B cell (primary cell): Measurements from ENCODE around the gene MAS1L. TPM values are rescaled to one million over a fixed set of nuclear protein-coding genes. Genes with fewer than 3 reads are reported as not detected.

Experiments used
- ATAC-seq: fragments of 200-7000 bp; cut with Tn5 transposase; one replicate; pipeline ENCODE4 v1.10.0; 2021; ENCODE audit warnings: low read depth, mild to moderate bottlenecking, moderate number of reproducible peaks, moderate library complexity
- CTCF ChIA-PET: fragments of 350-600 bp; sonication (Branson Sonifier 250); formaldehyde crosslinking; loops from one replicate; lab custom pipeline; 2021; ENCODE audit warnings: antibody characterized with exemption, inconsistent platforms; lab: Charles Lee
- POLR2A ChIA-PET: fragments of 350-600 bp; sonication (Branson Sonifier 250); formaldehyde crosslinking; loops from one replicate; lab custom pipeline; 2021; ENCODE audit warnings: antibody characterized with exemption; lab: Charles Lee
- DNase-seq: peaks from one replicate; pipeline ENCODE4 v3.0.0; 2013
- H2AFZ ChIP-seq: 2 replicates; pipeline ENCODE4 v1.6.1; 2012; ENCODE audit warnings: mild to moderate bottlenecking, low read depth, low read length; ENCODE audit not compliant: insufficient read depth, poor library complexity, severe bottlenecking
- H3K27ac ChIP-seq, 2 donors: 1 replicate in 1 of 2; 2 replicates in 1 of 2; pipeline ENCODE4 v1.5.1; 2012 to 2013; ENCODE audit warnings: low read length in 2 of 2, mild to moderate bottlenecking in 2 of 2, moderate library complexity in 1 of 2
- H3K27me3 ChIP-seq, 4 experiments: fragments of 200-600 bp in 1 of 4; sonication (generic) in 1 of 4; replicated peaks in 1 of 4; 1 replicate in 2 of 4; 2 replicates in 2 of 4; pipeline versions ENCODE4 v1.6.1 to v1.7.0; 2013 to 2016; ENCODE audit warnings: low read length in 3 of 4, mild to moderate bottlenecking in 2 of 4, mixed read lengths in 1 of 4, moderate library complexity in 1 of 4; ENCODE audit not compliant: insufficient read depth in 4 of 4, control insufficient read depth in 3 of 4; ENCODE audit errors: control extremely low read depth in 1 of 4
- H3K36me3 ChIP-seq, 2 experiments: replicated peaks in 1 of 2; 1 replicate in 1 of 2; 2 replicates in 1 of 2; pipeline versions ENCODE4 v1.6.1 to v1.7.1; 2013; ENCODE audit warnings: low read length in 1 of 2; ENCODE audit not compliant: insufficient read depth in 2 of 2, control insufficient read depth in 1 of 2; ENCODE audit errors: control extremely low read depth in 1 of 2, extremely low read depth in 1 of 2
- H3K4me1 ChIP-seq, 2 donors: fragments of 200-600 bp in 1 of 2; sonication (generic) in 1 of 2; 1 replicate in 1 of 2; 2 replicates in 1 of 2; pipeline versions ENCODE4 v1.5.1 to v1.6.1; 2013 to 2017; ENCODE audit warnings: low read length in 2 of 2; ENCODE audit not compliant: control insufficient read depth in 2 of 2, insufficient read depth in 2 of 2
- H3K4me2 ChIP-seq: replicated peaks from 2 replicates; pipeline ENCODE3; 2012; ENCODE audit warnings: mild to moderate bottlenecking, low read depth, low read length; ENCODE audit not compliant: poor library complexity, severe bottlenecking
- H3K4me3 ChIP-seq, 5 experiments: fragments of 200-600 bp in 1 of 5; sonication (generic) in 1 of 5; 1 replicate in 3 of 5; 2 replicates in 2 of 5; pipeline versions ENCODE4 v1.5.1 to v1.7.0; 2011 to 2016; ENCODE audit warnings: low read length in 4 of 5, mild to moderate bottlenecking in 4 of 5, low read depth in 2 of 5, control low read depth in 1 of 5, moderate library complexity in 1 of 5; ENCODE audit not compliant: insufficient read depth in 1 of 5; ENCODE audit errors: control extremely low read depth in 1 of 5, extremely low read depth in 1 of 5
- H3K79me2 ChIP-seq: fragments of 200-600 bp; sonication (generic); one replicate; pipeline ENCODE4 v1.6.0; 2016; ENCODE audit warnings: low read length; ENCODE audit not compliant: control insufficient read depth, insufficient read depth
- H3K9ac ChIP-seq: fragments of 200-600 bp; sonication (generic); 2 replicates; pipeline ENCODE4 v1.6.1; 2017; ENCODE audit warnings: mild to moderate bottlenecking, low read length, moderate library complexity
- H3K9me3 ChIP-seq, 3 donors: one replicate each; pipeline versions ENCODE4 v1.6.1 to v1.7.1; 2013; ENCODE audit warnings: low read length in 2 of 3; ENCODE audit not compliant: control insufficient read depth in 2 of 3, insufficient read depth in 1 of 3; ENCODE audit errors: control extremely low read depth in 1 of 3
- H4K20me1 ChIP-seq: 2 replicates; pipeline ENCODE4 v1.6.0; 2012; ENCODE audit warnings: mild to moderate bottlenecking, low read length; ENCODE audit not compliant: insufficient read depth, control insufficient read depth, poor library complexity, severe bottlenecking
- H3K27ac Mint-ChIP-seq: one replicate; pipeline ENCODE4 v1.8.0; 2021; ENCODE audit warnings: mixed read lengths
- H3K27me3 Mint-ChIP-seq: one replicate; pipeline ENCODE4 v1.8.0; 2021; ENCODE audit warnings: mixed read lengths
- H3K4me1 Mint-ChIP-seq: one replicate; pipeline ENCODE4 v1.8.0; 2021; ENCODE audit warnings: mixed read lengths
- H3K4me3 Mint-ChIP-seq: one replicate; pipeline ENCODE4 v1.8.0; 2021; ENCODE audit warnings: mixed read lengths
- H3K9me3 Mint-ChIP-seq: one replicate; pipeline ENCODE4 v1.8.0; 2022; ENCODE audit warnings: mixed read lengths; ENCODE audit not compliant: insufficient read depth
- EZH2 ChIP-seq: IDR thresholded peaks from 2 replicates; pipeline ENCODE4 v1.6.1; 2012; ENCODE audit warnings: borderline replicate concordance, low read depth, mild to moderate bottlenecking, moderate library complexity, low read length; ENCODE audit not compliant: insufficient read depth, poor library complexity, severe bottlenecking
- WGBS: methylation state at CpG from one replicate; pipeline ENCODE4 v1.1.5; 2013; ENCODE audit warnings: missing lambda C conversion rate; ENCODE audit not compliant: insufficient coverage; 5-methylcytosine and 5-hydroxymethylcytosine counted together
- intact Hi-C: fragments of 100-400 bp; cut with micrococcal nuclease; formaldehyde crosslinking; loops from one replicate; pipeline ENCODE4 v1.10.0; 2022
- polyA plus RNA-seq: library from polyadenylated mRNA; depleted of rRNA; stranded (reverse); fragments of >200 nt; gene quantifications from 2 replicates; pipeline ENCODE4 v1.2.3, GENCODE V29; 2012
- total RNA-seq, 2 donors: library from RNA; stranded (reverse); fragments of 120-200 nt in 1 of 2; gene quantifications; 1 replicate in 1 of 2; 2 replicates in 1 of 2; pipeline versions ENCODE4 v1.2.3 to v1.2.4, GENCODE V29; 2013 to 2022
- TF ChIP-seq, protein P1 (sequence below): fragments of 200-600 bp; IDR thresholded peaks from one replicate; pipeline ENCODE4 v1.8.0; 2022; ENCODE audit warnings: antibody characterized with exemption, mild to moderate bottlenecking

Gene MAS1L
- total and polyA plus RNA-seq, 2 donors (not counting 1 experiment from before 2014, with no cell fraction given) = not detected

DNA sequence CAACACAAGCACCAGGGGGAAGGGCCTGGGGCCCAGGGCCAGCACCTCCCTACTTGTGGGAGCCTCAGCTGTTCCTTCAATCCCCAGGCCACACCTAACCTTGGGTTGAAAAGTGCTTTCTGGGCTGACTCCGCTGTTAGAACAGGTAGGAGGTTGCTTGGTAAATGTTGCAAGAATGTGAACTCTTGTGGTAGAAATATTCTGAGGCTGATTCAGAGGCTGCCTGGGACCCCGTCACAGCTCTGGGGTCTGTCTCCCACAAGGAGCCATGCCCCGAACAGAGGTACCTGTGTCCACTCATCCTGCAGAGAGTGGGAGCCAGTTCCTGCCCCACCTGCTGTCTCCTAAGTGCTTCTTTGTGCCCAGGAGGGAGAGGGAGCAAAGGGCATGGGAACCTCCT is 14.4 kb upstream of the MAS1L start:
- Mint-ChIP-seq H3K27ac (no peak overlapping the region), H3K27me3 (peaks cover 36% of the 10 kb centered on the region), H3K4me3 (no peak overlapping the region), H3K4me1 (no peaks in the 10 kb centered on the region), H3K9me3 (no peaks in the 10 kb centered on the region)
- DNase-seq (no peak), ATAC-seq (no peak)
- WGBS = 87% methylated on average over 2 of the region's 3 CpGs
- H3K4me3 ChIP-seq = no peak overlapping the region
- TF ChIP-seq EZH2 = no peak
- POLR2A ChIA-PET = no interaction called here
- no peak overlapping the region for H3K4me2 ChIP-seq
- intact Hi-C loops = no loop called here
- H2AFZ ChIP-seq = no peak overlapping the region
- CTCF ChIA-PET = no interaction called here
- H4K20me1 ChIP-seq = no peaks in the 10 kb centered on the region
- no peak overlapping the region for H3K9ac ChIP-seq
- H3K79me2 ChIP-seq = no peaks in the 10 kb centered on the region
- H3K36me3 ChIP-seq = no peaks in the 10 kb centered on the region
- H3K4me1 ChIP-seq = no peaks in the 10 kb centered on the region
- peaks cover 0 to 7% (median 2%) of the 10 kb centered on the region in 4 experiments for H3K27me3 ChIP-seq
- no peak overlapping the region for H3K27ac ChIP-seq
- H3K9me3 ChIP-seq = no peaks in the 10 kb centered on the region

GRCh38 chr6:29501106-29501505 is 13.3 kb upstream of the MAS1L start:
- H3K9me3 ChIP-seq = no peaks in the 10 kb centered on the region
- 90% methylated on average over 6 of the region's 6 CpGs for WGBS
- no peaks in the 10 kb centered on the region for H3K36me3 ChIP-seq
- TF ChIP-seq, protein P1, sequence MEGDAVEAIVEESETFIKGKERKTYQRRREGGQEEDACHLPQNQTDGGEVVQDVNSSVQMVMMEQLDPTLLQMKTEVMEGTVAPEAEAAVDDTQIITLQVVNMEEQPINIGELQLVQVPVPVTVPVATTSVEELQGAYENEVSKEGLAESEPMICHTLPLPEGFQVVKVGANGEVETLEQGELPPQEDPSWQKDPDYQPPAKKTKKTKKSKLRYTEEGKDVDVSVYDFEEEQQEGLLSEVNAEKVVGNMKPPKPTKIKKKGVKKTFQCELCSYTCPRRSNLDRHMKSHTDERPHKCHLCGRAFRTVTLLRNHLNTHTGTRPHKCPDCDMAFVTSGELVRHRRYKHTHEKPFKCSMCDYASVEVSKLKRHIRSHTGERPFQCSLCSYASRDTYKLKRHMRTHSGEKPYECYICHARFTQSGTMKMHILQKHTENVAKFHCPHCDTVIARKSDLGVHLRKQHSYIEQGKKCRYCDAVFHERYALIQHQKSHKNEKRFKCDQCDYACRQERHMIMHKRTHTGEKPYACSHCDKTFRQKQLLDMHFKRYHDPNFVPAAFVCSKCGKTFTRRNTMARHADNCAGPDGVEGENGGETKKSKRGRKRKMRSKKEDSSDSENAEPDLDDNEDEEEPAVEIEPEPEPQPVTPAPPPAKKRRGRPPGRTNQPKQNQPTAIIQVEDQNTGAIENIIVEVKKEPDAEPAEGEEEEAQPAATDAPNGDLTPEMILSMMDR = no peak
- TF ChIP-seq EZH2 = no peak
- no peak for ATAC-seq
- no peak overlapping the region for H3K4me3 ChIP-seq
- H3K4me1 Mint-ChIP-seq = no peaks in the 10 kb centered on the region
- H3K4me2 ChIP-seq = no peak overlapping the region
- H3K4me3 Mint-ChIP-seq = no peak overlapping the region
- ChIA-PET POLR2A (no interaction called here), CTCF (no interaction called here)
- intact Hi-C loops = no loop called here
- no peaks in the 10 kb centered on the region for H3K4me1 ChIP-seq
- H3K79me2 ChIP-seq = no peaks in the 10 kb centered on the region
- no peak overlapping the region for H3K27ac ChIP-seq
- H4K20me1 ChIP-seq = no peaks in the 10 kb centered on the region
- H3K9ac ChIP-seq = no peak overlapping the region
- peaks cover 0 to 7% (median 2%) of the 10 kb centered on the region in 4 experiments for H3K27me3 ChIP-seq
- H3K27ac Mint-ChIP-seq = no peak overlapping the region
- peaks cover 46% of the 10 kb centered on the region for H3K27me3 Mint-ChIP-seq
- H2AFZ ChIP-seq = no peak overlapping the region
- DNase-seq = no peak
- no peaks in the 10 kb centered on the region for H3K9me3 Mint-ChIP-seq
